Thymus (tissue), 11 donors: Measurements from ENCODE around the gene PALS1. TPM values are rescaled to one million over a fixed set of nuclear protein-coding genes. Genes with fewer than 3 reads are reported as not detected.

Source experiments
- DNase-seq, 9 donors: peaks; one replicate each; pipeline ENCODE4 v3.0.0-alpha.2; 2013; ENCODE audit warnings: low spot score in 9 of 9, low read depth in 6 of 9, missing footprints in 1 of 9
- H3K27ac ChIP-seq, 2 donors: one replicate each; pipeline ENCODE4 v1.5.1; 2013; ENCODE audit warnings: control low read depth in 1 of 2, low read depth in 1 of 2, low read length in 1 of 2, mild to moderate bottlenecking in 1 of 2, moderate library complexity in 1 of 2
- H3K27me3 ChIP-seq, 2 donors: one replicate each; pipeline ENCODE4 v1.5.1; 2013; ENCODE audit warnings: low read length in 1 of 2; ENCODE audit not compliant: control insufficient read depth in 2 of 2, insufficient read depth in 1 of 2
- H3K36me3 ChIP-seq, 2 donors: one replicate each; pipeline ENCODE4 v1.5.1; 2013; ENCODE audit warnings: low read length in 1 of 2, mild to moderate bottlenecking in 1 of 2, moderate library complexity in 1 of 2; ENCODE audit not compliant: control insufficient read depth in 2 of 2, insufficient read depth in 2 of 2
- H3K4me1 ChIP-seq, 2 donors: one replicate each; pipeline ENCODE4 v1.5.1; 2013; ENCODE audit warnings: low read length in 2 of 2; ENCODE audit not compliant: control insufficient read depth in 2 of 2, insufficient read depth in 2 of 2
- H3K4me3 ChIP-seq, 2 donors: one replicate each; pipeline ENCODE4 v1.5.1; 2013; ENCODE audit warnings: low read length in 2 of 2, control low read depth in 1 of 2, mild to moderate bottlenecking in 1 of 2
- H3K9me3 ChIP-seq, 2 donors: one replicate each; pipeline ENCODE4 v1.5.1; 2013; ENCODE audit warnings: low read length in 1 of 2, mild to moderate bottlenecking in 1 of 2; ENCODE audit not compliant: control insufficient read depth in 2 of 2, insufficient read depth in 1 of 2
- WGBS: extraction: QIAGEN DNeasy Blood & Tissue Kit; methylation state at CpG from one replicate; pipeline ENCODE4 v1.1.7; 2013; 5-methylcytosine and 5-hydroxymethylcytosine counted together
- polyA plus RNA-seq: library from polyadenylated mRNA; stranded (reverse); fragments of 200-250 nt; gene quantifications from one replicate; pipeline ENCODE4 v1.2.3, GENCODE V29; 2013
- total RNA-seq: library from RNA; stranded (reverse); fragments of 120-200 nt; gene quantifications from one replicate; pipeline ENCODE4 v1.2.4, GENCODE V29; 2013
- donor health status: healthy.

Gene PALS1
- total and polyA plus RNA-seq, 2 donors: 7.2 to 17.3 TPM

DNA sequence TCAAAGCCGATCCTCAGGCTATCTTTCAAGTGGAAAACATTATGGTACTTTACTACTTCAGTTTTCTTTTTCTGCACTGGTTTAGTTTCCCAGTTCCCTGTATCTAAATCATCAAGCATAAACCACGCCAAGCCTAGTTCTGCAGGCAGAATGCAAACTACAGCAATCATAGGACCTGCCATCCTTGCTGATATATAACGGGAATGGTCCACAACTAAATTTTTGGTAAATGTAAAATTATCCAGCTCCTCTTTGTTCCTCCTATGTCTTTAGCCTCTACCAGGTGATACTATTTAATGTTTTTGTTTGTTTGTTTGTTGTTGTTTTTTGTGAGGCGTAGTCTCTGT lies 19.3 kb upstream of the PALS1 start:
- WGBS: 97% methylated on average over 4 of the region's 4 CpGs
- Histone ChIP-seq H3K27me3 (no peaks in the 10 kb centered on the region), H3K9me3 (no peaks in the 10 kb centered on the region), H3K27ac (no peak overlapping the region), H3K4me3 (no peak overlapping the region), H3K36me3 (no peaks in the 10 kb centered on the region), H3K4me1 (peaks cover 0 to 2% of the 10 kb centered on the region in 2 donors)
- DNase-seq: no peak

DNA sequence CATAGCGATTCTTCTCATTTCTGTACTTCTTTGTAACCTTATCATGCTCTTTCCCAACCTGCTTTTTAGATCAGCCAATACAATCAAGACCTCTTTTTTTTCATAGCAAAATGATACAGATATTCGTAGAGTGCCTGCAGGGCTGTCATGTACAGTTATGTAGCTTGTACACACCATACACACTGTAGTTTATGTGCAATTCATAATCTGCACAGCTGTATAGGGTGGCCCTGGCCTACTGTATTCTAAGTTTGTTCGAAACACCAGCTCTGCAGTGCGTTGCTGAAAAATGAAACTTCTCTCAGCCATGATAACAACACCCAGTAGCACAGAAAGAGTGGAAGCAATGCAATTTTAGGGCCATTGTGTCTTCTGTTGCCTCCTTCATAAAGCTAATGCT lies 15.7 kb upstream of the PALS1 start:
- no peaks in the 10 kb centered on the region for H3K36me3 ChIP-seq
- WGBS: 91% methylated on average over 4 of the region's 4 CpGs

DNA sequence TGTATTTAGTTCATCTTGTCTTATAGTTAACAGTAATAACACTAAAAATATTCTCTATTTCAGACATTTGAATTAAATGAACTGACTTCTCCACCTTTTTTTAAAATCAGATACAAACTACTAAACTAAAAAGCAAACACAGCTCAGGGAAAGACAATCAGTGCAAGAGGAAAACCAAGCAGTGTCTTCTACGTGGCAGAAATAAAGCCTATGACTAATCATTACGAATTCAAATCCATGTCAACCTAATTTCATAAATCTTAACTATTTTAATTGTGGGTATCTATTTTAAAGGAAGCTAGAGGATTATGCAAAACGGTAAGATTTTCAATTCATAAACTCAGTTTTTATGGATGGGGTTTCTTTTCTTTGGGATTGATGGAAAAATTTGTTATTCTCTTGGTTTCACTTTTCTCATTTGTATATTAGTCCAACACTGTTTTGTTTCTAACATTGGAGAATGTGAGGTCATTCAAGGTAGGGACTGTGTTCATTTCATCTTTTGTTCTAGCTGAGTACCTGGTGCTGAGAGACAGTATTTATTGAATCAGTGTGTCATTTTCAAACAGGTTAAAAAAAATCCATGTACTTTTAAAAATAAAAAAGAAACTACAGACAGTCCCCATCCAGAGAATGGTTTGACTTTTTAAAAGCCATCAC lies 12.8 kb upstream of the PALS1 start:
- no peak overlapping the region for H3K27ac ChIP-seq
- WGBS: 96% methylated on average over 3 of the region's 3 CpGs
- no peak overlapping the region for H3K4me3 ChIP-seq
- peaks cover 0 to 2% of the 10 kb centered on the region in 2 donors for H3K4me1 ChIP-seq
- no peaks in the 10 kb centered on the region for H3K27me3 ChIP-seq
- no peaks in the 10 kb centered on the region for H3K9me3 ChIP-seq
- no peaks in the 10 kb centered on the region for H3K36me3 ChIP-seq
- DNase-seq: no peak

More for the DNA sequence above, 15.7 kb upstream of the PALS1 start:
- H3K4me3 ChIP-seq: no peak overlapping the region
- no peaks in the 10 kb centered on the region for H3K9me3 ChIP-seq
- no peaks in the 10 kb centered on the region for H3K27me3 ChIP-seq
- H3K27ac ChIP-seq: no peak overlapping the region
- peaks cover 0 to 2% of the 10 kb centered on the region in 2 donors for H3K4me1 ChIP-seq
- DNase-seq: no peak

DNA sequence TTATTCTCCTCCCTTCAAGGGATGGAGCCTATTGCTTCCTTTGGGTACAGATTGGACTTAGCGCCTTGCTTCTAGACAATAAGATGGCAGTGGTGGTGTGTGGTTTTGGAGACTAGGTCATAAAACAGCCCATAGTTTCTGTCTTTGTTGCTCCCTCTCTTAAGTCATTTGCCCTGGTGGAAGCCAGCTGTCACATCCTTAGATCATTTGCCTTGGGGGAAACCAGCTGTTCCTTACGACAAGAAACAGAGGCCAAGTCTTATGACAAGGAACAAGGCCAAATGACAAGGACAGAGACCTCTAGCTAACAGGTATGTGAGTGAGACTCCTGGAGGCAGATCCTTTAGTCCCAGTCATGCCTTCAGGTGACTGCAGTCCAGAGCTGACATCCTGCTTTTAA lies 9.2 kb upstream of the PALS1 start:
- peak in 3 of 9 donors; percentile 13 to 37 (median 15) for DNase-seq
- Histone ChIP-seq H3K36me3 (no peaks in the 10 kb centered on the region), H3K4me1 (no peaks in the 10 kb centered on the region), H3K4me3 (no peak overlapping the region), H3K27ac (peak overlapping the region in 1 of 2 donors; percentile 52), H3K9me3 (no peaks in the 10 kb centered on the region), H3K27me3 (no peaks in the 10 kb centered on the region)
- 82% methylated on average over 2 of the region's 2 CpGs for WGBS

DNA sequence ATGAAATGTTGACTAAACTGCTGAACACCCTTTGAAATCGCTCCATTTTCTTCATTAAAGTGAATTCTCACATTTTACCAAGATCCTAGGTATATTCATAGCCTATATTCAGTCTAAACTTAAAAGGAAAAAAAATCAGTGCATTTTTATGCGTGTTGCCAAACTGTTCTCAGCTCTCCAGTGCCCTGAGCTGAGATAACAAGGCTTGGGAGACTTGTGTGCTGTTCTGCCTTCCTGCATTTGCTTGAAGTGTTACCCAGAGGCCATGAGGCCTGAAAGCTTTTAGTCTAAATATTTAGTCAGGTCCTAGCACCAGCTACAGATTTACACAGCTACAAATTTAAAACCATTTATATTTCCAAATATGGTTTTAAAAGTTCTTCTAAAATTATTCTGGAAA lies 8.6 kb upstream of the PALS1 start:
- Histone ChIP-seq H3K27ac (no peak overlapping the region), H3K27me3 (no peaks in the 10 kb centered on the region), H3K4me1 (no peaks in the 10 kb centered on the region), H3K4me3 (no peak overlapping the region), H3K9me3 (no peaks in the 10 kb centered on the region), H3K36me3 (no peaks in the 10 kb centered on the region)
- 97% methylated on average over 2 of the region's 2 CpGs for WGBS
- DNase-seq: no peak

DNA sequence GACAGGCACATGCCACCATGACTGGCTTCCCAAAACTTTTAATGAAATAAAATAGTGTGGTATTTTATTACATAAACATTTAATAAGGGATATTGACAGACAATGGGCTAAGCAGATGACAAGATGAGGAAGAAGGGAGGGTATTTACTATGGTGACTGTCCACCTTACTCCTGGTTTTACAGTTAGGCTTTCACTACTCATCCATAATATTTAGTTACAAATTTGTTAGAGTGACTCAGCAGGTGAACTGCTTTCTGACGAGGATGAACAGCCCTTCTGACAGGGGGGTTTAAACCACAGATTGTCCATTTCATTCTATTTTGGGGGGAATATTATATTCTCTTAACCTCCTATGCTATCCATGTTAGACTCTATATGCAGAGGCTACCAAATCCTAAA lies 3.6 kb upstream of the PALS1 start:
- Histone ChIP-seq H3K27me3 (peaks cover 2 to 21% of the 10 kb centered on the region in 2 donors), H3K27ac (no peak overlapping the region), H3K4me3 (no peak overlapping the region), H3K36me3 (no peaks in the 10 kb centered on the region), H3K4me1 (peaks cover 4 to 8% of the 10 kb centered on the region in 2 donors), H3K9me3 (no peaks in the 10 kb centered on the region)
- DNase-seq: no peak
- 28% methylated on average over 1 of the region's 1 CpG for WGBS

DNA sequence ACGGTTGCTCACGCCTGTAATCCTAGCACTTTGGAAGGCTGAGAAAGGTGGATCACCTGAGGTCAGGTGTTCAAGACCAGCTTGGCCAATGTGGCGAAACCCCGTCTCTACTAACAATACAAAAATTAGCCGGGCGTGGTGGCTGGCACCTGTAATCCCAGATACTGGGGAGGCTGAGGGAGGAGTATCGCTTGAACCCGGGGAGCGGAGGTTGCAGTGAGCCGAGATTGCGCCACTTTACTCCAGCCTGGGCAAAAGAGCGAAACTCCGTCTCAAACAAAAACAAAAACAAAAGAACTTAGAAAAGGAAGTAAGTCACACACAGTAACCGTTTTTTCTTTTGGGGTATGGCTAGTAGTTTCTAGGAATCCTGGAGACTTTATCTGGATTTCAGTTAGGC lies 1.7 kb upstream of the PALS1 start:
- H3K4me1 ChIP-seq: peaks cover 4 to 8% of the 10 kb centered on the region in 2 donors
- H3K36me3 ChIP-seq: no peaks in the 10 kb centered on the region
- no peak overlapping the region for H3K27ac ChIP-seq
- 93% methylated on average over 14 of the region's 14 CpGs for WGBS
- H3K4me3 ChIP-seq: no peak overlapping the region
- H3K9me3 ChIP-seq: no peaks in the 10 kb centered on the region
- no peak for DNase-seq
- H3K27me3 ChIP-seq: peaks cover 2 to 21% of the 10 kb centered on the region in 2 donors

DNA sequence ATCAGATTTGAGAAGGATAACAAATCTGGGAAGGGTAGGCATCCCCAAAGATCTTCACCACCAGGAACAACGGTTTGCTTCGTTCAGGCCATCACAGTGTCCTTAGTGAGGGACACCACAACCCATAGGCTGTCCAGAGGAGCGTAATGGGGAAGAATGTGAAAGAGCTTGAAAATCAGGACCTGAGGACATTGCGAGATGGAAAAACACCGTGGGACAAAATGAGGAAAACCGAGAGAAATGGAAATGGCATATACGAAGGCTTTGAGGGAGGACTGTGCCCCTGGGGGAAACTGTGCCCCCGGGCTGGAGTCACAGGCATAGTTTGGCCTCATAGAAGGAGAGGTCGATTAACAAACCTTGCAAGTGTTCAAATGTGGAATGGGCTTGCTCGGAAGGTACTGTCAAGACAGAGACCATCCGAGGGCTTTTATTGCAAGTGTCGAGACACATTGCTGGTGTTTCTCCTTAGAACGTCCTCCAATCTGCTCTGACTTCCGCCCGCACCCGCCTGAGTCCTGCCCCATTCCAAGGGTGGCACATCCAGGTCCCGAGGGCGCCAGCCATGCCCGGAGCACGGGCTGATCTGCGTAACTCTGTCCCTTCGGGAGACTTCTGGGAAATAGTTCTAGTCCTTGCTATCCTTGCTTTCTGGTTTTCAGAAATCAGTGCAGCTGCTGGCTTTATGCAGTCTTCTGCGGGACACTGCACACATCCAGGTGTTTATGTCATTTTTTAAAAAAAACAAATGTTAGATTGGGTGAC lies 885 bp upstream of the PALS1 start:
- H3K36me3 ChIP-seq: no peaks in the 10 kb centered on the region
- H3K4me1 ChIP-seq: peaks cover 4 to 8% of the 10 kb centered on the region in 2 donors
- DNase-seq: peak in 5 of 9 donors; percentile 2 to 19 (median 8)
- H3K27ac ChIP-seq: peak overlapping the region; percentile 62 to 77
- H3K9me3 ChIP-seq: no peaks in the 10 kb centered on the region
- H3K27me3 ChIP-seq: peaks cover 2 to 21% of the 10 kb centered on the region in 2 donors
- H3K4me3 ChIP-seq: peak overlapping the region; percentile 70 to 80
- WGBS: 20% methylated on average over 23 of the region's 23 CpGs

DNA sequence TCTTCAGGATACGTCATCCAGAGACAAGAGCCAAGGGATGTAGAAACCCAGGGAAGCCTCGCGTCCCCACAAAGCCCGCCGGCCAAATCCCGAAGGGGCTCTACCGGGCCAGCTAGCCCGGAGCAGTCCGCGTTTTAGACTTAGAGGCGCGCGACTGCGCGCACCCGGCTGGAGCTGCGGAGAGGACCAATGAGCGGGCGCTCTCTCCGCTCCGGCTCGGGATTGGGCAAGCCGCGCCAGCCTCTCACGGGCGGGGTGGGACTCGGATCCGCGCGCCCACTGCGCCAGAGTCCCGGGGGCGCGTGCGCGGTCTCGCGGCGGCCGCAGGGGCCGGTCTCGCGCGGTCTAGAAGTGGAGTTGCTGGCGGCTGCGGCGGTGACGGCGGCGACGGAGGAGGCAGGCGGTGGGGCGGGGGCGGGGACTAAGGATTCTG lies 241 bp upstream of the PALS1 start:
- no peaks in the 10 kb centered on the region for H3K9me3 ChIP-seq
- peak overlapping the region; percentile 70 to 80 for H3K4me3 ChIP-seq
- peak; percentile 80 to 97 (median 92) for DNase-seq
- H3K27me3 ChIP-seq: peaks cover 2 to 21% of the 10 kb centered on the region in 2 donors
- H3K36me3 ChIP-seq: no peaks in the 10 kb centered on the region
- WGBS: under 1% methylated on average over 54 of the region's 54 CpGs
- H3K4me1 ChIP-seq: peaks cover 4 to 8% of the 10 kb centered on the region in 2 donors
- peak overlapping the region; percentile 77 to 90 for H3K27ac ChIP-seq
